ENCODE data around the gene DYNC1LI1.

DYNC1LI1 gene

GRCh38 chr3:32607522-32607921 lies 36.9 kb upstream of the DYNC1LI1 start:
- H3K4me3 ChIP-seq (ENCODE audit: low read depth, low read length): no peak overlapping the region
- TF ChIP-seq, protein P1, sequence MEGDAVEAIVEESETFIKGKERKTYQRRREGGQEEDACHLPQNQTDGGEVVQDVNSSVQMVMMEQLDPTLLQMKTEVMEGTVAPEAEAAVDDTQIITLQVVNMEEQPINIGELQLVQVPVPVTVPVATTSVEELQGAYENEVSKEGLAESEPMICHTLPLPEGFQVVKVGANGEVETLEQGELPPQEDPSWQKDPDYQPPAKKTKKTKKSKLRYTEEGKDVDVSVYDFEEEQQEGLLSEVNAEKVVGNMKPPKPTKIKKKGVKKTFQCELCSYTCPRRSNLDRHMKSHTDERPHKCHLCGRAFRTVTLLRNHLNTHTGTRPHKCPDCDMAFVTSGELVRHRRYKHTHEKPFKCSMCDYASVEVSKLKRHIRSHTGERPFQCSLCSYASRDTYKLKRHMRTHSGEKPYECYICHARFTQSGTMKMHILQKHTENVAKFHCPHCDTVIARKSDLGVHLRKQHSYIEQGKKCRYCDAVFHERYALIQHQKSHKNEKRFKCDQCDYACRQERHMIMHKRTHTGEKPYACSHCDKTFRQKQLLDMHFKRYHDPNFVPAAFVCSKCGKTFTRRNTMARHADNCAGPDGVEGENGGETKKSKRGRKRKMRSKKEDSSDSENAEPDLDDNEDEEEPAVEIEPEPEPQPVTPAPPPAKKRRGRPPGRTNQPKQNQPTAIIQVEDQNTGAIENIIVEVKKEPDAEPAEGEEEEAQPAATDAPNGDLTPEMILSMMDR (IDR thresholded peaks at IDR 0.05; ENCODE audit: control insufficient read depth, extremely low read depth, insufficient read depth): no peak
- no peak for DNase-seq (ENCODE audit: low read depth)

GRCh38 chr3:32606960-32607359 lies 36.3 kb upstream of the DYNC1LI1 start:
- TF ChIP-seq, protein P1 (IDR thresholded peaks at IDR 0.05; ENCODE audit: control insufficient read depth, extremely low read depth, insufficient read depth): no peak
- no peak for DNase-seq (ENCODE audit: low read depth)
- no peak overlapping the region for H3K4me3 ChIP-seq (ENCODE audit: low read depth, low read length)

- H3K4me3 ChIP-seq (ENCODE audit: low read depth, low read length): no peak overlapping the region
- TF ChIP-seq, protein P1 (IDR thresholded peaks at IDR 0.05; ENCODE audit: control insufficient read depth, extremely low read depth, insufficient read depth): no peak
- no peak for DNase-seq (ENCODE audit: low read depth)
Observed at GRCh38 chr3:32606277-32606676, 35.6 kb upstream of the DYNC1LI1 start.

- TF ChIP-seq, protein P1 (IDR thresholded peaks at IDR 0.05; ENCODE audit: control insufficient read depth, extremely low read depth, insufficient read depth): no peak
- no peak for DNase-seq (ENCODE audit: low read depth)
- no peak overlapping the region for H3K4me3 ChIP-seq (ENCODE audit: low read depth, low read length)
Observed at GRCh38 chr3:32603064-32603463, 32.4 kb upstream of the DYNC1LI1 start.

GRCh38 chr3:32602206-32602605 lies 31.5 kb upstream of the DYNC1LI1 start:
- TF ChIP-seq, protein P1 (IDR thresholded peaks at IDR 0.05; ENCODE audit: control insufficient read depth, extremely low read depth, insufficient read depth): no peak
- no peak overlapping the region for H3K4me3 ChIP-seq (ENCODE audit: low read depth, low read length)
- DNase-seq (ENCODE audit: low read depth): no peak

DNA sequence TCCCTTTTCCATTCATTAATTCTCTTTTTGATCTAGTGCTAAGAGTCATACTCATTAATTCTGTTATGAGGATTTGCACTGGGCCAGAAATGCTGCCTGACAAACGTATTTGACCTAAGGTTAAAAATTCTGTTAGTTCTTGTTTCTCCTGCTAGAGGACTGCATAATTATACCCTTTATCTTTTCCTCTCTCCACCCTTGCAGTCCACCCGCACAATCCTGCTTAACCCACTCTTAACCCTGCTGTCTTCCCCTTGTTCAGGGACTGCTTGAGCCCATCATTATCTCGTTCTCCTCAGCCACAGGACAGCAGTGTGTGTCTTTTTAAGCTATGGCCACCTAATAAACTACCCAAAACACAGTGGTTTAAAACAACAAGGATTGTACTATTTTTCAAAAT lies 31.1 kb upstream of the DYNC1LI1 start:
- DNase-seq (ENCODE audit: low read depth): no peak
- H3K4me3 ChIP-seq (ENCODE audit: low read depth, low read length): no peak overlapping the region
- TF ChIP-seq, protein P1 (IDR thresholded peaks at IDR 0.05; ENCODE audit: control insufficient read depth, extremely low read depth, insufficient read depth): no peak

DNA sequence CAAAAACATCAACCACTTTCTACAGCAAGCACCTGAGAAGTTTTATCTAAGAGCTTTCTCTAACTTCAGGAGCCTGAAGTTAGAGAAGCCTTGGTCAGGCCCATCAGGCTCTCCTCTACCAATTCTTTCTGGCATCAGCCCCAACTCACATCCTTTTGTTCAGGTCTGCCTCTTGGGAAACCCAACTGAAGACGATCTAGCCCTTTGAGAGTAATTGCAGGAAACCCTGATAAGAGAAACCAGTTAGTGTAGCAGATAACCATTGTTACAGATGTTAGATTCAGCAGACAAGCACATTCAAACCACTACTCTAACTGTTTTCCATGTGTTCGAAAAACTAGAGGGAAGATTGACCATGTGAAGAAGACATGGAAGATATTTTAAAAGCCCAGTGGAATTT lies 27.0 kb upstream of the DYNC1LI1 start:
- no peak overlapping the region for H3K4me3 ChIP-seq (ENCODE audit: low read depth, low read length)
- TF ChIP-seq, protein P1 (IDR thresholded peaks at IDR 0.05; ENCODE audit: control insufficient read depth, extremely low read depth, insufficient read depth): no peak
- no peak for DNase-seq (ENCODE audit: low read depth)
